ENCODE results near the gene LRRN1. TPM values are rescaled to one million over a fixed set of nuclear protein-coding genes. Genes with fewer than 3 reads are reported as not detected.
"Not testable (repeated sequence)": the region's sequence is repeated elsewhere in the genome, so short reads cannot be mapped to it uniquely, and the experiment has no call there.

LRRN1 gene
- total RNA-seq, 1 donor from 2014 or later, result 1.00 TPM

DNA sequence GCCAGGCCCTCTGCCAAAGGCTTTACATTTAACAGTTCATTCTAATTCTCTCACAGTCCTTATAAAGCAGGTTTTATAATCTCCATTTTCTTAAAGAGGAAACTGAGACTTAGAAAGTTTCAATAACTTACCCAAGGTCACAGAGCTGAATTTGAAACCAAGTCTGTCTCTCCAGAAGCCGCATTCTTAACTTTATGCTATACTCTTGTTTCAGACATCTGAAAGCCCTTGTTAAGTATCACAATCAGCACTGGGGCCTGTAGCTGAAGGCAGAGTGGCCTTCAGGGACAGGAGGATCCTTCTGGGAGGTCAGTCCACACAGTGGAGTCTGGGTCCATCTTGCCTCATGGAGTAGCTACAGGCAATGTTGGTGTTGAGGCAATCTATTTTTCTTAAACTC, 27.9 kb downstream of the LRRN1 start:
- DNase-seq, result no peak
- Mint-ChIP-seq H3K27me3 (no peaks in the 10 kb centered on the region), H3K36me3 (ENCODE audit: low read depth) (no peaks in the 10 kb centered on the region), H3K4me1 (no peaks in the 10 kb centered on the region), H3K4me3 (no peak overlapping the region), H3K9me3 (no peaks in the 10 kb centered on the region), H3K27ac (no peak overlapping the region)
- intact Hi-C loops (cut with micrococcal nuclease), result no loop called here
- ChIA-PET CTCF (no interaction called here), POLR2A (no interaction called here)
- ATAC-seq (ENCODE audit: low read depth), result no peak
- TF ChIP-seq, protein P1, sequence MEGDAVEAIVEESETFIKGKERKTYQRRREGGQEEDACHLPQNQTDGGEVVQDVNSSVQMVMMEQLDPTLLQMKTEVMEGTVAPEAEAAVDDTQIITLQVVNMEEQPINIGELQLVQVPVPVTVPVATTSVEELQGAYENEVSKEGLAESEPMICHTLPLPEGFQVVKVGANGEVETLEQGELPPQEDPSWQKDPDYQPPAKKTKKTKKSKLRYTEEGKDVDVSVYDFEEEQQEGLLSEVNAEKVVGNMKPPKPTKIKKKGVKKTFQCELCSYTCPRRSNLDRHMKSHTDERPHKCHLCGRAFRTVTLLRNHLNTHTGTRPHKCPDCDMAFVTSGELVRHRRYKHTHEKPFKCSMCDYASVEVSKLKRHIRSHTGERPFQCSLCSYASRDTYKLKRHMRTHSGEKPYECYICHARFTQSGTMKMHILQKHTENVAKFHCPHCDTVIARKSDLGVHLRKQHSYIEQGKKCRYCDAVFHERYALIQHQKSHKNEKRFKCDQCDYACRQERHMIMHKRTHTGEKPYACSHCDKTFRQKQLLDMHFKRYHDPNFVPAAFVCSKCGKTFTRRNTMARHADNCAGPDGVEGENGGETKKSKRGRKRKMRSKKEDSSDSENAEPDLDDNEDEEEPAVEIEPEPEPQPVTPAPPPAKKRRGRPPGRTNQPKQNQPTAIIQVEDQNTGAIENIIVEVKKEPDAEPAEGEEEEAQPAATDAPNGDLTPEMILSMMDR (IDR thresholded peaks at IDR 0.05), result no peak

DNA sequence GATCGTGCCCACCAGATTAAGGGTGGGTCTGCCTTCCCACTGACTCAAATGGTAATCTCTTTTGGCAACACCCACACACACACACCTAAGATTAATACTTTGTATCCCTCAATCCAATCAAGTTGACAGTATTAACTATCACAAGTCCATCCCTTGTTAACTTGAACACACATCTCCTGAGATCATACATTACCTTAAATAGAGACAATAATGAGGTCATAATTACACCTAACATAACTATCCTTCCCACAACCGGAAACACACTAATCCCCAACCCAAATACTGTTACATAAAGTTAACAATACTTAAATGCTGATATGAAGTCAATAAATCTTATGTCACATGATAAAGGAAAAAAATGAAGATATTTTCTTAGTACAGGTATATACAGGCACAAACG, 29.2 kb downstream of the LRRN1 start:
- ATAC-seq (ENCODE audit: low read depth); H3K27me3 Mint-ChIP-seq; intact Hi-C loops (cut with micrococcal nuclease); DNase-seq; H3K36me3 Mint-ChIP-seq (ENCODE audit: low read depth); H3K4me1 Mint-ChIP-seq; H3K9me3 Mint-ChIP-seq; H3K27ac Mint-ChIP-seq; POLR2A ChIA-PET; CTCF ChIA-PET; H3K4me3 Mint-ChIP-seq: not testable (repeated sequence)

DNA sequence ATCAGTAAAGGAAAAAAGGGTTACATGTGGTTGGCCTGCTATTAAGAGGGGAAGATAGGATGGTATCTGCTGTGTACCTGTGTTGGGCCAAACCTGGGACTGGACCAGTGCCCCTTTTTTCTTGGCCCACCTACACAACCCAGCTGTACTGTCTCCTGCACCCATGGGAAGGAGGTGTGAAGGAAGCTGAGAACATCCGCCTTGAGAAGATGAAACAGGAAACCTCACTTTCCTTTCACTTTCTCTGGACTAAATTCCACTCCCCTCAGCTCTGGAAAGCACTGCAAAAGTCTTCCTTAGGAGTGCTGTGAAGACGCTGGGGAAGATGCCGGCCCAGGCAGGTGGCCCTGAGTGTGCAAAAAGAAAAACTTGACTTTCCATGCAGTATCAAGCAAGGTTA, 37.6 kb downstream of the LRRN1 start:
- intact Hi-C loops (cut with micrococcal nuclease), result no loop called here
- Mint-ChIP-seq H3K36me3 (ENCODE audit: low read depth) (peaks cover 8% of the 10 kb centered on the region), H3K4me3 (no peak overlapping the region), H3K27me3 (no peaks in the 10 kb centered on the region), H3K9me3 (peaks cover 30% of the 10 kb centered on the region), H3K4me1 (peaks cover 9% of the 10 kb centered on the region), H3K27ac (no peak overlapping the region)
- DNase-seq, result no peak
- ChIA-PET CTCF (no interaction called here), POLR2A (no interaction called here)
- TF ChIP-seq, protein P1 (IDR thresholded peaks at IDR 0.05), result no peak
- ATAC-seq (ENCODE audit: low read depth), result no peak

DNA sequence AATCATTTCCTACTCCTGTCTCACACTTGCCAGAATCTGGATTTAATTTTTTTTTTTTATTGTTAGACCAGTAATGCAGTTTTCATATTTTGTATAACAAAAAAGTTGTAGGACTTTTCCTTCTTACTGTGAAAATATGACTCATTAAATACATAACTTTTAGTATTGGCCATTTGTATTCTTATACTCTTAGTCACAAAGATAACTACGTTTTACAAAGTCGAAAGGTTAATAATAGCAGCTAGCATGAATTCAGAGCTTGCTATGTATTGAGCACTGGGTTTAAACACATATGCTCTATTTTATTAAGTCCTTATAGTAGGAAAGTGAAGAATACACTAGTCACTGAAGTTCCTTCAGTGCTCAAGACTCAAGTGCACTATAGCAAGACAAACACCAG, 43.1 kb downstream of the LRRN1 start:
- no peak for ATAC-seq (ENCODE audit: low read depth)
- DNase-seq, result no peak
- Mint-ChIP-seq H3K4me3 (no peak overlapping the region), H3K9me3 (peaks cover 22% of the 10 kb centered on the region), H3K4me1 (peaks cover under 1% of the 10 kb centered on the region), H3K27me3 (no peaks in the 10 kb centered on the region), H3K27ac (no peak overlapping the region), H3K36me3 (ENCODE audit: low read depth) (peaks cover 2% of the 10 kb centered on the region)
- ChIA-PET CTCF (no interaction called here), POLR2A (no interaction called here)
- intact Hi-C loops (cut with micrococcal nuclease), result no loop called here
- TF ChIP-seq, protein P1 (IDR thresholded peaks at IDR 0.05), result no peak

DNA sequence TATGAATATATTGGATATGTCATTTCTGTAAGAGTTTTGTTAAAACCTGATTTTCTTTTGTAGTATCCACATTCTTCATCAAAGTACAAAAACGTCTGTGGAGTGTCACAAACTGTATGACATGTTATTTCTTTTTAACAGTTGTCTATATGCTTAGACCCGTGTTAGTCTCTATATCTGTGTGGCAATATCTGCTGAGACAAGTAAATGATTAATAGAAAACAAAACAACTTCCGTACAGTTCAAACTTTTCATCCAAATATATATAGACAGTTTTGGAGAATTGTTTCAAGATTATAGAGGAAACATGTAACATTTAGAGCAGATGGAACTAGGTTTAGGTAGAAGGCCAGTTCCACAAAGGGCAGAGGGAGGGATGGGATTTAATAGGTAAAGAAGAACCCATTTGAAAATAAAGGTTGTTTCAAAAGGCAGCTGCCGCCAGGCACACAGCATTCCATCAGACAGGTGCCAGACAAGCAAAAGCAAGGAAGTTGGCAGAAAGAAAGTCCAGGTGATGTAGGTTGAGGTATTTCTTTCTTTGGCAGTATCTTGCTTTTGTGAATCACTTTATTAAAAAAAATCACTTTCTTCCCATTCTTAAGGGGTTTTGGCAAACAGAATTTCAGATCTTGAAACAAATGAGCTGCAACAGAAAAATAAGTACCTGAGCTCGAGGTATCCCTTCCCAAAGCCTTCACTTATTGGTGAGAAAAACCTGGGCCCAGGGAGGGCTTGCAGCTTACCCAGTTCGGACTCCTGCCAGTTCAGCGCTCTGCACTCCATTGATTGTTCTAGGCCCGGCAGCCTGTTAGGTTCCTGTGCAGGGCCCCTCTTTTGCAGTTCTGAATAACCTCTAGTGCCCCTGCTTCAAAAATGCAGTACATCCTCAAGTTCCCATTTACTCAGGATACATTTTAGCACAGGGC, 49.0 kb downstream of the LRRN1 start:
- Mint-ChIP-seq H3K4me1 (peaks cover 11% of the 10 kb centered on the region), H3K27ac (no peak overlapping the region), H3K36me3 (ENCODE audit: low read depth) (no peaks in the 10 kb centered on the region), H3K4me3 (no peak overlapping the region), H3K27me3 (no peaks in the 10 kb centered on the region), H3K9me3 (no peaks in the 10 kb centered on the region)
- ChIA-PET POLR2A (no interaction called here), CTCF (no interaction called here)
- intact Hi-C loops (cut with micrococcal nuclease), result no loop called here
- DNase-seq (no peak), ATAC-seq (ENCODE audit: low read depth) (no peak)
- TF ChIP-seq, protein P1 (IDR thresholded peaks at IDR 0.05), result no peak

DNA sequence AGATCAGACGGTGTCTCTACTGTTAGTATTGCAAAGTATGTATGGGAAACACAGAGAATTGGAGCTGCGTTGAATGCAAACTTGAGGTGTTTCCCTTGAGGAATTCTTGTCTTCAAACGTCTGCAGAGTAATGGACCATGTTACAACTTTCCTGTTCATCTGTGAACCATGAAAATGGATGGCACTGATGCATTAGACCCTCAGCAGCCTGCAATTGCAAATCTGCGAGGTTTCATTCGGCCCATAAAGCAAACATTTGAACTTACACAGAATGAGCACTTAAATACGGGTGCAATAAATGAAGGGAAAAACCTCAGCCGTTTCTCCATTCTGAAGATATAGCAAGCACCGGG, 49.7 kb downstream of the LRRN1 start:
- H3K4me3 Mint-ChIP-seq, result no peak overlapping the region
- CTCF ChIA-PET, result no interaction called here
- peaks cover 11% of the 10 kb centered on the region for H3K4me1 Mint-ChIP-seq
- no peak for ATAC-seq (ENCODE audit: low read depth)
- no peak overlapping the region for H3K27ac Mint-ChIP-seq
- no peaks in the 10 kb centered on the region for H3K36me3 Mint-ChIP-seq (ENCODE audit: low read depth)
- H3K9me3 Mint-ChIP-seq, result no peaks in the 10 kb centered on the region
- TF ChIP-seq, protein P1 (IDR thresholded peaks at IDR 0.05), result no peak
- no peak for DNase-seq
- intact Hi-C loops (cut with micrococcal nuclease), result no loop called here
- POLR2A ChIA-PET, result no interaction called here
- H3K27me3 Mint-ChIP-seq, result no peaks in the 10 kb centered on the region
